CD4-positive, CD25-positive, alpha-beta regulatory T cell (primary cell): ENCODE data around the gene CRHBP. TPM values are rescaled to one million over a fixed set of nuclear protein-coding genes. Genes with fewer than 3 reads are reported as not detected.

Experiments used
- polyA plus RNA-seq, 4 donors: library from polyadenylated mRNA; unstranded; fragments of 300-500 nt; fragmentation: Illumina TruSeq; gene quantifications; one replicate each; pipeline ENCODE4 v1.2.3, GENCODE V29; 2021
- total RNA-seq: library from RNA; stranded (reverse); gene quantifications from one replicate; pipeline ENCODE4 v1.2.3, GENCODE V29; 2022

CRHBP gene
- total and polyA plus RNA-seq, 5 donors from 2014 or later: 2.5 TPM; not detected in 4

Other genes starting within 250 kb of the CRHBP start
- 6.8 TPM for gene F2R, start 236.9 kb upstream of the CRHBP start, total RNA-seq
- 1 to 10 TPM; 2.1 to 2.8 (median 2.7) TPM for gene F2R, start 236.9 kb upstream of the CRHBP start, polyA plus RNA-seq
- gene F2RL1, start 134.0 kb upstream of the CRHBP start, total RNA-seq: 1.6 TPM
- gene F2RL1, start 134.0 kb upstream of the CRHBP start, polyA plus RNA-seq: 1 to 10 TPM; 2.1 to 9.9 (median 6.3) TPM
- gene S100Z, start 103.0 kb upstream of the CRHBP start, total RNA-seq: 1.7 TPM
- 1 to 10 TPM in 3 of 4 donors, under 1 TPM in 1; 0.72 to 4.0 (median 1.4) TPM for gene S100Z, start 103.0 kb upstream of the CRHBP start, polyA plus RNA-seq
- gene AGGF1, start 77.4 kb downstream of the CRHBP start, total RNA-seq: 17.6 TPM
- gene AGGF1, start 77.4 kb downstream of the CRHBP start, polyA plus RNA-seq: 10 to 100 TPM; 24.4 to 35.3 (median 29.4) TPM
- gene ZBED3, start 134.2 kb downstream of the CRHBP start, total RNA-seq: 0.59 TPM
- gene ZBED3, start 134.2 kb downstream of the CRHBP start, polyA plus RNA-seq: under 1 TPM; 0.07 to 0.25 (median 0.15) TPM